PC-3 (cell line): ENCODE results near the gene KCNS3. TPM values are rescaled to one million over a fixed set of nuclear protein-coding genes. Genes with fewer than 3 reads are reported as not detected.

ENCODE experiments used
- ATAC-seq: fragments of 200-7000 bp; cut with Tn5 transposase; 2 replicates; pipeline ENCODE4 v1.9.1; 2020; ENCODE audit warnings: mild to moderate bottlenecking, moderate library complexity
- BruUV-seq: library from RNA; stranded (reverse); fragments of 400-500 nt; replicated peaks from 2 replicates; lab custom pipeline; 2021; lab: Mats Ljungman, UMichigan
- CTCF ChIA-PET: fragments of 300-600 bp; sonication (Branson Sonifier 250); formaldehyde crosslinking; loops from one replicate; lab custom pipeline; 2022; ENCODE audit warnings: antibody characterized with exemption; lab: Charles Lee
- POLR2A ChIA-PET: fragments of 300-600 bp; sonication (Branson Sonifier 250); formaldehyde crosslinking; loops from one replicate; lab custom pipeline; 2022; ENCODE audit warnings: antibody characterized with exemption; ENCODE audit not compliant: unreplicated experiment; lab: Charles Lee
- DNase-seq: peaks from one replicate; pipeline ENCODE4 v3.0.0-alpha.2; 2015
- H2AFZ ChIP-seq: fragments of 300-600 bp; sonication (generic); 2 replicates; pipeline ENCODE4 v1.6.0; 2016; ENCODE audit warnings: antibody characterized with exemption, low read length
- H3F3A ChIP-seq: fragments of 300-600 bp; sonication (generic); one replicate; pipeline ENCODE4 v1.6.0; 2017; ENCODE audit warnings: antibody characterized with exemption, low read length, control low read depth, mild to moderate bottlenecking; ENCODE audit not compliant: unreplicated experiment
- H3K27ac ChIP-seq: fragments of 300-600 bp; sonication (generic); 2 replicates; pipeline ENCODE4 v1.5.1; 2016; ENCODE audit warnings: mild to moderate bottlenecking, low read length
- H3K27me3 ChIP-seq: fragments of 300-600 bp; sonication (generic); 2 replicates; pipeline ENCODE4 v1.6.1; 2016; ENCODE audit warnings: low read length, mixed read lengths
- H3K36me3 ChIP-seq: fragments of 300-600 bp; sonication (generic); 2 replicates; pipeline ENCODE4 v1.6.1; 2016; ENCODE audit warnings: low read depth, mixed run types, low read length, mixed read lengths
- H3K4me1 ChIP-seq: fragments of 300-600 bp; sonication (generic); 2 replicates; pipeline ENCODE4 v1.5.1; 2016; ENCODE audit warnings: low read length; ENCODE audit not compliant: insufficient read depth
- H3K4me2 ChIP-seq: fragments of 300-600 bp; sonication (generic); 2 replicates; pipeline ENCODE4 v1.6.0; 2016; ENCODE audit warnings: low read length
- H3K4me3 ChIP-seq: fragments of 300-600 bp; sonication (generic); 2 replicates; pipeline ENCODE4 v1.5.1; 2016; ENCODE audit warnings: mild to moderate bottlenecking, low read length, mixed read lengths
- H3K79me2 ChIP-seq: fragments of 300-600 bp; sonication (generic); 2 replicates; pipeline ENCODE4 v1.6.1; 2017; ENCODE audit warnings: low read length, mixed read lengths
- H3K9ac ChIP-seq: fragments of 300-600 bp; sonication (generic); 2 replicates; pipeline ENCODE4 v1.6.0; 2016; ENCODE audit warnings: mild to moderate bottlenecking, low read length
- H3K9me2 ChIP-seq: fragments of 300-600 bp; sonication (generic); replicated peaks from 2 replicates; pipeline ENCODE4 v1.6.1; 2016; ENCODE audit warnings: mixed run types, low read length, mixed read lengths
- H3K9me3 ChIP-seq: fragments of 300-600 bp; sonication (generic); 2 replicates; pipeline ENCODE4 v1.6.1; 2016; ENCODE audit warnings: low read length, mixed read lengths
- H4K20me1 ChIP-seq: fragments of 300-600 bp; sonication (generic); 2 replicates; pipeline ENCODE4 v1.6.1; 2016; ENCODE audit warnings: low read length, mixed read lengths
- EZH2 ChIP-seq: fragments of 300-600 bp; sonication (generic); IDR thresholded peaks from one replicate; pipeline ENCODE4 v1.6.1; 2017; ENCODE audit warnings: antibody characterized with exemption, mild to moderate bottlenecking, low read length; ENCODE audit not compliant: unreplicated experiment
- EZH2phosphoT487 ChIP-seq: fragments of 300-600 bp; sonication (generic); IDR thresholded peaks from 2 replicates; pipeline ENCODE4 v1.6.1; 2018; ENCODE audit warnings: mild to moderate bottlenecking, antibody characterized with exemption, low read length, borderline replicate concordance
- intact Hi-C: fragments of 100-400 bp; cut with micrococcal nuclease; formaldehyde crosslinking; loops from 2 replicates; pipeline ENCODE4 v1.9.0; 2023
- total RNA-seq: library from RNA; depleted of rRNA; stranded (reverse); fragments of >200 nt; gene quantifications from 2 replicates; pipeline ENCODE4 v1.2.3, GENCODE V29; 2014
- TF ChIP-seq, protein P1 (sequence below): fragments of 300-600 bp; sonication (generic); conservative IDR thresholded peaks from 2 replicates; pipeline ENCODE4 v1.5.1; 2017; ENCODE audit warnings: antibody characterized with exemption, low read depth, mild to moderate bottlenecking, low read length

KCNS3 gene
- total RNA-seq, 1 experiment from 2014 or later, result 5.8 TPM

DNA sequence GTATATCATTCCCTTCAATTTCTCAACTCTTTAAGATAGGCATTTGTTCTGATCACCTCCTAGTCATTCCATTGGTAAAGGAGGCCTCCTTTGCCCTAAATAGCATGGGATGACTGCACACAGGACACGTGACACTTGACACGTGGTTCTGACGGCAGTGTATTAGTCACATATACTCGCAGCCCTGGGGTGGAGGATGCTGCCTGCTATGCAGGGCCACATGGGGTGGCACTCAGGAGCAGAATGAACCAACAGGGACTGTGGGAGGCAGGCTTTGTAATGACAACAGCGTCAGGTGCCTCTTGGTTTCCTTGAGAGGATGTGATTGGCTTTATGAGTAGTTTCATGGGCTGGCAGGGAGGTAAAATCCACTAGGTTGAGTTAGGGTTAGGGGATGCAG is 9.3 kb upstream of the KCNS3 start:
- Histone ChIP-seq H3K4me2 (no peak overlapping the region), H3K4me3 (no peak overlapping the region), H3K9me2 (no peaks in the 10 kb centered on the region), H3K4me1 (no peaks in the 10 kb centered on the region), H3K9ac (no peak overlapping the region), H3K36me3 (no peaks in the 10 kb centered on the region), H3K27me3 (peaks cover 11% of the 10 kb centered on the region), H3K79me2 (no peaks in the 10 kb centered on the region), H3K27ac (no peak overlapping the region), H3K9me3 (no peaks in the 10 kb centered on the region), H4K20me1 (no peaks in the 10 kb centered on the region), H2AFZ (peak overlapping the region; percentile 38; the same call in 1 of the 2 replicates), H3F3A (no peaks in the 10 kb centered on the region)
- intact Hi-C loops, result no loop called here
- ChIA-PET CTCF (no interaction called here), POLR2A (no interaction called here)
- no peak for TF ChIP-seq EZH2phosphoT487
- no peak for TF ChIP-seq EZH2
- TF ChIP-seq, protein P1, sequence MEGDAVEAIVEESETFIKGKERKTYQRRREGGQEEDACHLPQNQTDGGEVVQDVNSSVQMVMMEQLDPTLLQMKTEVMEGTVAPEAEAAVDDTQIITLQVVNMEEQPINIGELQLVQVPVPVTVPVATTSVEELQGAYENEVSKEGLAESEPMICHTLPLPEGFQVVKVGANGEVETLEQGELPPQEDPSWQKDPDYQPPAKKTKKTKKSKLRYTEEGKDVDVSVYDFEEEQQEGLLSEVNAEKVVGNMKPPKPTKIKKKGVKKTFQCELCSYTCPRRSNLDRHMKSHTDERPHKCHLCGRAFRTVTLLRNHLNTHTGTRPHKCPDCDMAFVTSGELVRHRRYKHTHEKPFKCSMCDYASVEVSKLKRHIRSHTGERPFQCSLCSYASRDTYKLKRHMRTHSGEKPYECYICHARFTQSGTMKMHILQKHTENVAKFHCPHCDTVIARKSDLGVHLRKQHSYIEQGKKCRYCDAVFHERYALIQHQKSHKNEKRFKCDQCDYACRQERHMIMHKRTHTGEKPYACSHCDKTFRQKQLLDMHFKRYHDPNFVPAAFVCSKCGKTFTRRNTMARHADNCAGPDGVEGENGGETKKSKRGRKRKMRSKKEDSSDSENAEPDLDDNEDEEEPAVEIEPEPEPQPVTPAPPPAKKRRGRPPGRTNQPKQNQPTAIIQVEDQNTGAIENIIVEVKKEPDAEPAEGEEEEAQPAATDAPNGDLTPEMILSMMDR, result no peak
- ATAC-seq, result no peak
- BruUV-seq, result no TSS peak
- peak; percentile 53 for DNase-seq

DNA sequence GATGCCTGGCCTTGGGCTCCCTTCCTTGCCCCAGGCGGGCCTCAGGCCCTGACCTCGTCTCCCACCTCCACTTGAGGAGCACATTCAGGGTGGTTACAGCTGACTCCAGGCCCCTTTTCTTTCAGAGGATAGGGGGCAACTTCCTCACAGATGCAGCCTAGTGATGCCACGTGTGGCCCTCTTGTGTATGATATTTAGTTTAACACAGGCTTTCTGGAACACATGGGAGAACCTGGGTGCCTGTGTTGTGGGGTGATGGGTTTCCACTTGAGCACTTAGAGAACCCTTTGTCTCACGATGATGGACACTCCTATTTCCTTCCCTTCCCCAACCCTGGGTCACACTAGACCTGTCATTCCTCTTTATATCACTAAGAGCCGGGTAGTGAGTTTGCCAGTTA is 6.8 kb upstream of the KCNS3 start:
- Histone ChIP-seq H3K4me2 (no peak overlapping the region), H3K4me3 (no peak overlapping the region), H4K20me1 (no peaks in the 10 kb centered on the region), H3K36me3 (no peaks in the 10 kb centered on the region), H3F3A (no peaks in the 10 kb centered on the region), H3K9me2 (no peaks in the 10 kb centered on the region), H3K79me2 (no peaks in the 10 kb centered on the region), H2AFZ (no peak overlapping the region), H3K27ac (no peak overlapping the region), H3K4me1 (no peaks in the 10 kb centered on the region), H3K9ac (no peak overlapping the region), H3K9me3 (no peaks in the 10 kb centered on the region), H3K27me3 (peaks cover 35% of the 10 kb centered on the region)
- intact Hi-C loops, result no loop called here
- DNase-seq (no peak), ATAC-seq (no peak)
- TF ChIP-seq EZH2phosphoT487 (no peak), EZH2 (no peak)
- TF ChIP-seq, protein P1, result no peak
- CTCF ChIA-PET, result no interaction called here
- POLR2A ChIA-PET, result no interaction called here
- no TSS peak for BruUV-seq

DNA sequence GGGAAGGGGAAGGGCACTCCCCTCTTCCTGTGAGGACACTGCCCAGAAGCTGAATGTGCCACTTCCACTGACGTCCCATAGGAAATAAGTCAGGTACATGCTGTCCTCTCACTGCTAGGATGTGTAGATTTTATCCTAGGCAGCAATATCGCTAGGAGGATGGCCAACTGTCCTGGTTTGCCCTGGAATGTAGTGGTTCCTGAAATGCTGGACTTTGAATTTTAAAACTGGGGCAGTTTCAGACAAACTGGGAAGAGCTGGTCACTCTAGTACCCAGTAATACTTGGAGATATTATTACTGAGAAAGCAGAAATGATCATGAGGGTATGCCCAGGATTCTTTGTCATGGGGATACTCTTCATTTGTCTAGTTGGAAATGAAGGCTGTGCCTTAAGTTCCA is 5.4 kb upstream of the KCNS3 start:
- ATAC-seq (no peak), DNase-seq (no peak)
- Histone ChIP-seq H2AFZ (no peak overlapping the region), H3K27me3 (peaks cover 49% of the 10 kb centered on the region), H3K4me1 (no peaks in the 10 kb centered on the region), H3K9me3 (no peaks in the 10 kb centered on the region), H3K4me3 (no peak overlapping the region), H3K27ac (no peak overlapping the region), H3F3A (no peaks in the 10 kb centered on the region), H4K20me1 (no peaks in the 10 kb centered on the region), H3K9ac (no peak overlapping the region), H3K4me2 (no peak overlapping the region), H3K79me2 (no peaks in the 10 kb centered on the region), H3K9me2 (no peaks in the 10 kb centered on the region), H3K36me3 (no peaks in the 10 kb centered on the region)
- ChIA-PET POLR2A (no interaction called here), CTCF (no interaction called here)
- intact Hi-C loops, result no loop called here
- no TSS peak for BruUV-seq
- no peak for TF ChIP-seq EZH2phosphoT487
- no peak for TF ChIP-seq EZH2
- TF ChIP-seq, protein P1, result no peak
